ENCODE measurements around the gene FUT9. TPM values are rescaled to one million over a fixed set of nuclear protein-coding genes. Genes with fewer than 3 reads are reported as not detected.

FUT9 gene
- total RNA-seq, 1 experiment from 2014 or later = 3.5 TPM

DNA sequence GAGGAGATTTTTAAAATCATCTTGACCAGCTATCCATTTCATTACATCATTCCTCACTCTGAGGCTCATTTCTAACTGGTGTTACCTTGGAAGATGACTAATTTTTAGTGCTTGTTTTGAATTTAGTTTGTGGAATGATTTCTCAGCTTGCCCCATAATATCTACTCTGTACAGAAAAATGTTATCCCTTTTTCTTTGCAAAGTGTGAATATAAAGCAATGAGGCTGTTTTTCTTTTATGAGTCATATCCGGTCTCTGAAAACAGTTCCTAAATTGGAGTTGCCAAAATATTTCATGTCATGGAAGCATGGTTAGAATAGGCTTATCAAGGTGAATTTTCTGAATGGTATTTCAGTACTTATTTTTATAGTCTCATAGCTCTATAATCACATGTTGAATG is 43.8 kb downstream of the FUT9 start (continued):
- TF ChIP-seq, protein P1, sequence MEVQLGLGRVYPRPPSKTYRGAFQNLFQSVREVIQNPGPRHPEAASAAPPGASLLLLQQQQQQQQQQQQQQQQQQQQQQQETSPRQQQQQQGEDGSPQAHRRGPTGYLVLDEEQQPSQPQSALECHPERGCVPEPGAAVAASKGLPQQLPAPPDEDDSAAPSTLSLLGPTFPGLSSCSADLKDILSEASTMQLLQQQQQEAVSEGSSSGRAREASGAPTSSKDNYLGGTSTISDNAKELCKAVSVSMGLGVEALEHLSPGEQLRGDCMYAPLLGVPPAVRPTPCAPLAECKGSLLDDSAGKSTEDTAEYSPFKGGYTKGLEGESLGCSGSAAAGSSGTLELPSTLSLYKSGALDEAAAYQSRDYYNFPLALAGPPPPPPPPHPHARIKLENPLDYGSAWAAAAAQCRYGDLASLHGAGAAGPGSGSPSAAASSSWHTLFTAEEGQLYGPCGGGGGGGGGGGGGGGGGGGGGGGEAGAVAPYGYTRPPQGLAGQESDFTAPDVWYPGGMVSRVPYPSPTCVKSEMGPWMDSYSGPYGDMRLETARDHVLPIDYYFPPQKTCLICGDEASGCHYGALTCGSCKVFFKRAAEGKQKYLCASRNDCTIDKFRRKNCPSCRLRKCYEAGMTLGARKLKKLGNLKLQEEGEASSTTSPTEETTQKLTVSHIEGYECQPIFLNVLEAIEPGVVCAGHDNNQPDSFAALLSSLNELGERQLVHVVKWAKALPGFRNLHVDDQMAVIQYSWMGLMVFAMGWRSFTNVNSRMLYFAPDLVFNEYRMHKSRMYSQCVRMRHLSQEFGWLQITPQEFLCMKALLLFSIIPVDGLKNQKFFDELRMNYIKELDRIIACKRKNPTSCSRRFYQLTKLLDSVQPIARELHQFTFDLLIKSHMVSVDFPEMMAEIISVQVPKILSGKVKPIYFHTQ (CRISPR knock-in tag; IDR thresholded peaks at IDR 0.05) = no peak
- TF ChIP-seq, protein P2, sequence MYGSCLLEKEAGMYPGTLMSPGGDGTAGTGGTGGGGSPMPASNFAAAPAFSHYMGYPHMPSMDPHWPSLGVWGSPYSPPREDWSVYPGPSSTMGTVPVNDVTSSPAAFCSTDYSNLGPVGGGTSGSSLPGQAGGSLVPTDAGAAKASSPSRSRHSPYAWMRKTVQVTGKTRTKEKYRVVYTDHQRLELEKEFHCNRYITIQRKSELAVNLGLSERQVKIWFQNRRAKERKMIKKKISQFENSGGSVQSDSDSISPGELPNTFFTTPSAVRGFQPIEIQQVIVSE (CRISPR knock-in tag; IDR thresholded peaks at IDR 0.05; ENCODE audit: borderline replicate concordance) = no peak
- TF ChIP-seq, protein P3, sequence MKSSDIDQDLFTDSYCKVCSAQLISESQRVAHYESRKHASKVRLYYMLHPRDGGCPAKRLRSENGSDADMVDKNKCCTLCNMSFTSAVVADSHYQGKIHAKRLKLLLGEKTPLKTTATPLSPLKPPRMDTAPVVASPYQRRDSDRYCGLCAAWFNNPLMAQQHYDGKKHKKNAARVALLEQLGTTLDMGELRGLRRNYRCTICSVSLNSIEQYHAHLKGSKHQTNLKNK (CRISPR knock-in tag; IDR thresholded peaks at IDR 0.05) = no peak
- TF ChIP-seq FOXK1 (CRISPR knock-in tag; IDR thresholded peaks at IDR 0.05) = no peak

DNA sequence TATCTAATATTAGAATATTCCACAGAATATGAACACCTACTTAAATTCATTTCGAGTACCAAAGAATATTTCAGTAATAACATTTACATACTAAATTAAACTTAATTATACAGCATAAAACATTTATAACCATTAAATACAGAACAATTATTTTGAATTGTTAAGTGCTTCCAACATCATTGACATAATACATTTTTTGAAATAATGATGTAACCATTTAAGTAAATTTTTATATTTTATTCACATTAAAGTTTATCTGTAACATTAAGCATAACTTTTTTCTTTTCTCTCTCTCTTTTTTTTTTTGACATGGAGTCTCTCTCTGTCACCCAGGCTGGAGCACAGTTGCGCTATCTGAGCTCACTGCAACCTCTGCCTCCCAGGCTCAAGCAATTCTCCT is 44.5 kb downstream of the FUT9 start:
- Mint-ChIP-seq H3K4me3 (no peak overlapping the region), H3K36me3 (peaks cover 9% of the 10 kb centered on the region), H3K27ac (no peak overlapping the region), H3K9me3 (peaks cover 16% of the 10 kb centered on the region), H3K27me3 (ENCODE audit: low read depth) (no peaks in the 10 kb centered on the region), H3K4me1 (no peaks in the 10 kb centered on the region)
- TF ChIP-seq PRRX2 (CRISPR knock-in tag; IDR thresholded peaks at IDR 0.05) (no peak), CREB1 (CRISPR knock-in tag; IDR thresholded peaks at IDR 0.05) (no peak), TEAD4 (CRISPR knock-in tag; IDR thresholded peaks at IDR 0.05) (no peak), MYBL2 (CRISPR knock-in tag; IDR thresholded peaks at IDR 0.05) (no peak), NFYB (CRISPR knock-in tag; conservative IDR thresholded peaks at IDR 0.05; ENCODE audit: low read depth) (no peak), HMGA2 (CRISPR knock-in tag; IDR thresholded peaks at IDR 0.05) (no peak), NR3C1 (CRISPR knock-in tag; conservative IDR thresholded peaks at IDR 0.05; ENCODE audit: low read depth) (no peak), ZNF423 (CRISPR knock-in tag; IDR thresholded peaks at IDR 0.05) (no peak)
- TF ChIP-seq, protein P4, sequence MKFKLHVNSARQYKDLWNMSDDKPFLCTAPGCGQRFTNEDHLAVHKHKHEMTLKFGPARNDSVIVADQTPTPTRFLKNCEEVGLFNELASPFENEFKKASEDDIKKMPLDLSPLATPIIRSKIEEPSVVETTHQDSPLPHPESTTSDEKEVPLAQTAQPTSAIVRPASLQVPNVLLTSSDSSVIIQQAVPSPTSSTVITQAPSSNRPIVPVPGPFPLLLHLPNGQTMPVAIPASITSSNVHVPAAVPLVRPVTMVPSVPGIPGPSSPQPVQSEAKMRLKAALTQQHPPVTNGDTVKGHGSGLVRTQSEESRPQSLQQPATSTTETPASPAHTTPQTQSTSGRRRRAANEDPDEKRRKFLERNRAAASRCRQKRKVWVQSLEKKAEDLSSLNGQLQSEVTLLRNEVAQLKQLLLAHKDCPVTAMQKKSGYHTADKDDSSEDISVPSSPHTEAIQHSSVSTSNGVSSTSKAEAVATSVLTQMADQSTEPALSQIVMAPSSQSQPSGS (CRISPR knock-in tag; IDR thresholded peaks at IDR 0.05; ENCODE audit: borderline replicate concordance, low read depth) = no peak
- TF ChIP-seq, protein P5, sequence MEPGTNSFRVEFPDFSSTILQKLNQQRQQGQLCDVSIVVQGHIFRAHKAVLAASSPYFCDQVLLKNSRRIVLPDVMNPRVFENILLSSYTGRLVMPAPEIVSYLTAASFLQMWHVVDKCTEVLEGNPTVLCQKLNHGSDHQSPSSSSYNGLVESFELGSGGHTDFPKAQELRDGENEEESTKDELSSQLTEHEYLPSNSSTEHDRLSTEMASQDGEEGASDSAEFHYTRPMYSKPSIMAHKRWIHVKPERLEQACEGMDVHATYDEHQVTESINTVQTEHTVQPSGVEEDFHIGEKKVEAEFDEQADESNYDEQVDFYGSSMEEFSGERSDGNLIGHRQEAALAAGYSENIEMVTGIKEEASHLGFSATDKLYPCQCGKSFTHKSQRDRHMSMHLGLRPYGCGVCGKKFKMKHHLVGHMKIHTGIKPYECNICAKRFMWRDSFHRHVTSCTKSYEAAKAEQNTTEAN (CRISPR knock-in tag; IDR thresholded peaks at IDR 0.05) = no peak
- TF ChIP-seq, protein P6, sequence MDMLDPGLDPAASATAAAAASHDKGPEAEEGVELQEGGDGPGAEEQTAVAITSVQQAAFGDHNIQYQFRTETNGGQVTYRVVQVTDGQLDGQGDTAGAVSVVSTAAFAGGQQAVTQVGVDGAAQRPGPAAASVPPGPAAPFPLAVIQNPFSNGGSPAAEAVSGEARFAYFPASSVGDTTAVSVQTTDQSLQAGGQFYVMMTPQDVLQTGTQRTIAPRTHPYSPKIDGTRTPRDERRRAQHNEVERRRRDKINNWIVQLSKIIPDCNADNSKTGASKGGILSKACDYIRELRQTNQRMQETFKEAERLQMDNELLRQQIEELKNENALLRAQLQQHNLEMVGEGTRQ (CRISPR knock-in tag; IDR thresholded peaks at IDR 0.05) = no peak
- TF ChIP-seq, protein P7, sequence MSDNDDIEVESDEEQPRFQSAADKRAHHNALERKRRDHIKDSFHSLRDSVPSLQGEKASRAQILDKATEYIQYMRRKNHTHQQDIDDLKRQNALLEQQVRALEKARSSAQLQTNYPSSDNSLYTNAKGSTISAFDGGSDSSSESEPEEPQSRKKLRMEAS (CRISPR knock-in tag; IDR thresholded peaks at IDR 0.05) = no peak
- ATAC-seq (no peak), DNase-seq (ENCODE audit: low spot score) (no peak)
- POLR2A ChIA-PET = no interaction called here
- CTCF ChIA-PET = no interaction called here

DNA sequence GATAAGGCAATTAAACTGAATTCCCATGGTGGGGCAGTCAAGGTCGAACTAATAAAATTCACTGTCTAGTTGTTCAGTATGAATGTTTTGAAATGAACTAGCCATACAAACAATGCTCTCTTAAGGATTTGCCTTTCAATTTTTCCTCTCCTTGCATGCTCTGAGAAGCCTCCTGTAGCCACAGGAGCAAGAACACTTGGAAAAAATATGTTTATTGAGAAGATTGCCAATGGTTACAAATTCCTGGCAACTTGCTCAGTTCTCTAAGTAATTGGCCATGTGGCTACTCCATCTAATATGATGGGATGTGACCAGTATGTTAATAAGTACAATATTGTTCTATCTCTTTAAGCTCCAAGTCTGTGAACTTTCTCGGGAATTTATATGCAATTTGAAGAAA is 49.4 kb downstream of the FUT9 start:
- ATAC-seq (no peak), DNase-seq (ENCODE audit: low spot score) (no peak)
- no peaks in the 10 kb centered on the region for H3K27me3 Mint-ChIP-seq (ENCODE audit: low read depth)
- no peaks in the 10 kb centered on the region for H3K4me1 Mint-ChIP-seq
- no peak overlapping the region for H3K4me3 Mint-ChIP-seq
- no peak overlapping the region for H3K27ac Mint-ChIP-seq
- ChIA-PET POLR2A (no interaction called here), CTCF (no interaction called here)
- peaks cover 9% of the 10 kb centered on the region for H3K36me3 Mint-ChIP-seq
- H3K9me3 Mint-ChIP-seq = peaks cover 16% of the 10 kb centered on the region
- TF ChIP-seq, protein P8, sequence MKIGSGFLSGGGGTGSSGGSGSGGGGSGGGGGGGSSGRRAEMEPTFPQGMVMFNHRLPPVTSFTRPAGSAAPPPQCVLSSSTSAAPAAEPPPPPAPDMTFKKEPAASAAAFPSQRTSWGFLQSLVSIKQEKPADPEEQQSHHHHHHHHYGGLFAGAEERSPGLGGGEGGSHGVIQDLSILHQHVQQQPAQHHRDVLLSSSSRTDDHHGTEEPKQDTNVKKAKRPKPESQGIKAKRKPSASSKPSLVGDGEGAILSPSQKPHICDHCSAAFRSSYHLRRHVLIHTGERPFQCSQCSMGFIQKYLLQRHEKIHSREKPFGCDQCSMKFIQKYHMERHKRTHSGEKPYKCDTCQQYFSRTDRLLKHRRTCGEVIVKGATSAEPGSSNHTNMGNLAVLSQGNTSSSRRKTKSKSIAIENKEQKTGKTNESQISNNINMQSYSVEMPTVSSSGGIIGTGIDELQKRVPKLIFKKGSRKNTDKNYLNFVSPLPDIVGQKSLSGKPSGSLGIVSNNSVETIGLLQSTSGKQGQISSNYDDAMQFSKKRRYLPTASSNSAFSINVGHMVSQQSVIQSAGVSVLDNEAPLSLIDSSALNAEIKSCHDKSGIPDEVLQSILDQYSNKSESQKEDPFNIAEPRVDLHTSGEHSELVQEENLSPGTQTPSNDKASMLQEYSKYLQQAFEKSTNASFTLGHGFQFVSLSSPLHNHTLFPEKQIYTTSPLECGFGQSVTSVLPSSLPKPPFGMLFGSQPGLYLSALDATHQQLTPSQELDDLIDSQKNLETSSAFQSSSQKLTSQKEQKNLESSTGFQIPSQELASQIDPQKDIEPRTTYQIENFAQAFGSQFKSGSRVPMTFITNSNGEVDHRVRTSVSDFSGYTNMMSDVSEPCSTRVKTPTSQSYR (CRISPR knock-in tag; IDR thresholded peaks at IDR 0.05) = no peak
- no peak for TF ChIP-seq NFYB (CRISPR knock-in tag; conservative IDR thresholded peaks at IDR 0.05; ENCODE audit: low read depth)
- TF ChIP-seq, protein P9, sequence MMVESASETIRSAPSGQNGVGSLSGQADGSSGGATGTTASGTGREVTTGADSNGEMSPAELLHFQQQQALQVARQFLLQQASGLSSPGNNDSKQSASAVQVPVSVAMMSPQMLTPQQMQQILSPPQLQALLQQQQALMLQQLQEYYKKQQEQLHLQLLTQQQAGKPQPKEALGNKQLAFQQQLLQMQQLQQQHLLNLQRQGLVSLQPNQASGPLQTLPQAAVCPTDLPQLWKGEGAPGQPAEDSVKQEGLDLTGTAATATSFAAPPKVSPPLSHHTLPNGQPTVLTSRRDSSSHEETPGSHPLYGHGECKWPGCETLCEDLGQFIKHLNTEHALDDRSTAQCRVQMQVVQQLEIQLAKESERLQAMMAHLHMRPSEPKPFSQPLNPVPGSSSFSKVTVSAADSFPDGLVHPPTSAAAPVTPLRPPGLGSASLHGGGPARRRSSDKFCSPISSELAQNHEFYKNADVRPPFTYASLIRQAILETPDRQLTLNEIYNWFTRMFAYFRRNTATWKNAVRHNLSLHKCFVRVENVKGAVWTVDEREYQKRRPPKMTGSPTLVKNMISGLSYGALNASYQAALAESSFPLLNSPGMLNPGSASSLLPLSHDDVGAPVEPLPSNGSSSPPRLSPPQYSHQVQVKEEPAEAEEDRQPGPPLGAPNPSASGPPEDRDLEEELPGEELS (CRISPR knock-in tag; IDR thresholded peaks at IDR 0.05) = no peak
- TF ChIP-seq, protein P2 (CRISPR knock-in tag; IDR thresholded peaks at IDR 0.05; ENCODE audit: borderline replicate concordance) = no peak
